OCI-LY1 (cell line): ENCODE results near the gene CHN2.

ENCODE experiments used
- CTCF ChIP-seq: fragments of 200-600 bp; sonication (generic), shearing (Covaris generic); IDR thresholded peaks from 2 replicates; pipeline ENCODE4 v1.5.1; 2017; ENCODE audit warnings: mild to moderate bottlenecking, antibody characterized with exemption, low read length, moderate library complexity, mixed read lengths
- EZH2 ChIP-seq: fragments of 200-600 bp; sonication (generic), shearing (Covaris generic); IDR thresholded peaks from 2 replicates; pipeline ENCODE4 v1.8.0; 2017; ENCODE audit warnings: borderline replicate concordance, mixed run types, mild to moderate bottlenecking, antibody characterized with exemption, low read length, moderate library complexity, mixed read lengths

GRCh38 chr7:29196971-29197595 is 2.5 kb downstream of the CHN2 start:
- no peak for TF ChIP-seq CTCF
- no peak for TF ChIP-seq EZH2
